GM21367 (cell line): ENCODE data around the gene JOSD2.

Experiments
- ATAC-seq: cut with Tn5 transposase; IDR thresholded peaks from one replicate; pipeline ENCODE4 v1.9.1; 2021; ENCODE audit not compliant: unreplicated experiment

The JOSD2 gene

DNA sequence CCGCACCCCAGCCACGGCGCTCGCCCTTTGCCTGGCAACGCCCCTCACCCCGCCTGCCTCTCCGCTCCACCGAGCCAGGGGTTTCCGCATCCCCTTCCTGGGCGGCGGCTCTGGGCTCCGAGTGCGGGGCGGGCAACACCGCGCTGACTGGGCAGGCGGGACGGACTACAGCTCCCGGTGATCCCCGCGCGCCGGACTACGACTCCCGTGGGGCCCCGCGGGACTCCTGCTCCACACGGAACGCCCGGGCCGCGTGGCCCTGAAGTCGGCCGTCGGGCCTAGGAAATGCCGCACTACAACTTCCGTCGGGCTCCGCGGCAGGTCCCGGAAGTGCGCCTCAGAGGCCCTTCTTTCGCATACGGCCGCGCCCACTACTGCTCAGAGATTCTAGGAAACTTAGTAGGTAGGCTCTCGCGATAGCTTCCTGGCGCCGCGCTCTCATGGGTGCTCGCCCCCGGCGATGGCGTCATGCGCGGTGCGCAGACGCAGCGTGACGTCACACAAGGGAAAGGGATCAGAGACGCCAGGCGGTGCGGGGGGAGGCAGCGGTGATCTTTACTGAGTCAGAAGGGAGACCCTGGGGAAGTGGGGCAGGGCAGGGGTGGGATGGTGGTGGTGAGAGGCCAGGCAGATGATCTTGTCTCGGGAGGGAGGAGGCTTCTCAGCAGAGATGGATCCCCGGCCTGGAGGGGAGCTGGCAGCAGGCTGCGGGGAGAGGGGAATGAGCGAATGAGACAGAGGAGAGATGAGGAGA, at the start of gene JOSD2:
Gene JOSD2, minus strand, starts transcription at position 123 of the 754 bp plus-strand sequence. CDS start 760 bp downstream, outside the sequence.
- peak; percentile 72 for ATAC-seq

- ATAC-seq = no peak
Measured at GRCh38 chr19:50559636-50560035, 48.6 kb upstream of the JOSD2 start.

- ATAC-seq = no peak
Measured at GRCh38 chr19:50558449-50558848, 47.5 kb upstream of the JOSD2 start.

DNA sequence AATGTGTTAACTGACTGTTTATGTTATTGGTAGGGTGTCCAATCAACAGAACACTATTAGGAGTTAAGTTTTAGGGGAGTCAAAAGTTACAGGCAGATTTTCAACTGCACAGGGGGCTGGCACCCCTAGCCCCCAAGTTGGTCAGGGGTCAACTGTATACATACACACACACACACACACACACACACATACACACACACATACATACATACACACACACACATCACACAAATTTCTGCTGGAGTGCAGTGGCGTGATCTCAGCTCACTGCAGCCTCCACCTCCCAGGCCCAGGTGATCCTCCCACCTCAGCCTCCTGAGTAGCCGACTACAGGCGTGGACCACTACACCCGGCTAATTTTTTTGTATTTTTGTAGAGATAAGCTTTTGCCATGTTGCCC, 47.0 kb upstream of the JOSD2 start:
- no peak for ATAC-seq

DNA sequence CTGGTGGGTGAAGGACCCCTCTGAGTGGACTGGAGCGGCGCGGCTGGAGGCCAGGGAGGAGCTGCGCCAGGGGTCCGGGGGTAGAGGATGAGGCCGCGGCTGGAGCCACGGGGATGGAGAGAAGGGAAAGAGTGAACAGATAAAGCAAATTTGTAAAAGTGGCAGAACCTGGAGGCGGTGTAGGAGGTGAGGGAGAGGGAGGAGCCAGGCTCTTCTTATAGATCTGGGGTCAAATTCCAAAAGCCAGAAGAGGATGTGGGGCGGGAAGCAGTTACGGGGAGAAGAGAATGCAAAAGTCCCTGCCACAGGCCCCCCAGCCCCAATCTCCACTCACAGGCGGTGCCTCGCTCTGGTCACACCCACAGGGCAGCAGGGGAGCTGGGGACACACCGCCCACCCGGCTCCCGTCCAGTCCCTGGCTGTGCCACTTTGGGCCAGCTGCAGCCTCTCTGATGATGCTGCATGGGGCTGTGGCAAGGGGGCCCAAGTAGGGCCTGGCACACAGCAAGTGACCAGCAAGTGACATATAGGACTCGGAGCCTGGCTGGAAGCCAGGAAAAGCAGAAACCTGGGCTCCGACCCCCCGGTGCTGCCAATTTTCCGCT, 46.1 kb upstream of the JOSD2 start:
- no peak for ATAC-seq

DNA sequence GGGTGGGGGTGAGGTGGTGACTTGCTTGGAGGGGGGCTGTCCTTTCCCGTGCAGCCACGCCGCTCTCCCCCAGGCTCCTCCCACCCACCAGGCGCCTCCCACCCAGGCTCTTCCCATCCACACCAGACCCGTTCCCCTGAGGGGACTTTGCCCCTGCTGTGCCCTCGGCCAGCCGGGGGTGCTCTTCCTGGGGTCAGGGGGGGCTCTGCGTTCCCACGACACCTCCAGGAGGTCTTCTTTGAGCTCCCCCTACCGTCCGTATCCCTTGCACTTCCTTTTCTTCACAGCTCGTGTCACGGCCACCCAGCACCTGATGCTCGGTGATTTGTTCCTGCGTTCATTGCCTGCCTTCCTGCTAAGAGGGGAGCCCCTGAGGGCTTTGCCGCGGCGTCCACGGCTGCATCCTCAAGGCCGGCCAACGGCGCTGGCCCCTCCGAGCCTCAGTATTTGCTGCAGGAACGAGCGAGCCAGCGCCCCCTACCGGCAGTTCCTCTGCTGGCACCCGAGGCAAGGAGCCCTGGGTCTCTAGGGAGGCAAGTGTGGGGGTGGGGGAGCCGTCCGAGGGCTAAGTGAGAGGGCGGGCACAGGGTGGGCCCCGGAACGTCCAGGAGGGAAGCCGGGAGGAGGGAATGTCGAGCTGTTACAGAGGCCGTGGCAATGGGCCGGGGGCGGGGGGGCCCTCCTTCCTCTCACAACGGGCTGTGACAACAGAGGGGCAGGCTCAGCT, 45.5 kb upstream of the JOSD2 start:
- ATAC-seq = no peak

GRCh38 chr19:50555450-50556281, 44.7 kb upstream of the JOSD2 start:
- ATAC-seq = no peak

DNA sequence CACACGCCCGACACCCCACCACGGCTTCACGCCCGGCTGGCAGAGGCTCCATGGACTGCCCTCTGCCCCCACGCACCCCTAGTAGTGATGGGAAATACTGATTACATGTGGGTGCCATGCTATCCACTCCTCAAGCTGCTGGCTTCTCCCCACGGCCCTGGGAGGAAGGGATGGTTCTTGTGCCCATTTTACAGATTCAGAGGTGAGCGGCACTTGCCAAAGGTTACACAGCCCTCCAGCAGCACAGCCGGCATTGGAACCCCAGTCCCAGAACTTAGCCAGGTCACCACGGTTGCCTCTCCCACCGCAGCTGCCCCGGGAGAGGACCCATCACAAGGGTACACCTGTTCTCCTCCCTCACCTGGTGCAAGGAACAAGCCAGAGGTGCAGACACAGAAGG, 44.0 kb upstream of the JOSD2 start:
- ATAC-seq = no peak

DNA sequence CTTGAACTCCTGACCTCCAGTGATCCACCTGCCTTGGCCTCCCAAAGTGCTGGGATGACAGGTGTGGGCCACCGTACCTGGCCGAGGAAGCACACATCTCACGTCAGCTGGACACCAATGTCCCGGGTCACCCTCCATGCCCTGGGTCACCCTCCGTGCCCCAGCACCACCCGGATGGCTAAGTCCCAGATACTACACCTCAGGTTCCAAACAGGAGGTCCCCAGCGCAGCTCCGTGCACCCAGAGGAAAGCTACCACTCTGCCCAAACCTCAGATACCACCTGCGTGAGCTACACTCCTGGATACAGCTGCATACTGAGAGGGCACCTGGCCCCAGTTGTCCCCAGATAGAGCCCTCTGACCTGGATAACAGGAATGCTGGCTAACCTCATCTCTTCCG, 43.2 kb upstream of the JOSD2 start:
- ATAC-seq = no peak

GRCh38 chr19:50553134-50553703, 42.2 kb upstream of the JOSD2 start:
- no peak for ATAC-seq

GRCh38 chr19:50552540-50552939, 41.5 kb upstream of the JOSD2 start:
- no peak for ATAC-seq

DNA sequence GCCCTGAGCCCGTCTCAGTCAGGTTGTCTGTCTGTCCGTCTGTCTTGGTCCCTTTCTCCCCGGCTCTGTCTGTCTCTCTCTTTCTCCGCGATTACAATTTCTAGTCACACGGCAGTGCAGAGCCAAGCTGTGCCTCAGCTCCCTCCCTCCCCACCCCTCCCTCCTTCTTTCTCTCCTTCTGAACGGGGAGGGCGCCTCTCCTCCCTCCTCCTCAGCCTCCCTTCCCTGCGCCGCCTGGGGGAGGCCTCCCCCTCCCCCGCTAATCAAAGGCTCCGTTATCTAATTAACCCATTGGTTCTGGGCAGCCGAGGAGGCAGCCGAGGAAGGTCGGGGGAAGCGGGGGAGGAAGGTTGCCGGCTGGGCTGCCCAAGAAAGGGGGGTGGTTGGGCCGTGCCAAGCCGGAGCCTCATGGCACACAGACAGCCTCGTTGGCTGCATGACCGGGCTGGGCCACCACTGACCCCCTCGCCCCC, 40.8 kb upstream of the JOSD2 start:
- ATAC-seq = no peak

DNA sequence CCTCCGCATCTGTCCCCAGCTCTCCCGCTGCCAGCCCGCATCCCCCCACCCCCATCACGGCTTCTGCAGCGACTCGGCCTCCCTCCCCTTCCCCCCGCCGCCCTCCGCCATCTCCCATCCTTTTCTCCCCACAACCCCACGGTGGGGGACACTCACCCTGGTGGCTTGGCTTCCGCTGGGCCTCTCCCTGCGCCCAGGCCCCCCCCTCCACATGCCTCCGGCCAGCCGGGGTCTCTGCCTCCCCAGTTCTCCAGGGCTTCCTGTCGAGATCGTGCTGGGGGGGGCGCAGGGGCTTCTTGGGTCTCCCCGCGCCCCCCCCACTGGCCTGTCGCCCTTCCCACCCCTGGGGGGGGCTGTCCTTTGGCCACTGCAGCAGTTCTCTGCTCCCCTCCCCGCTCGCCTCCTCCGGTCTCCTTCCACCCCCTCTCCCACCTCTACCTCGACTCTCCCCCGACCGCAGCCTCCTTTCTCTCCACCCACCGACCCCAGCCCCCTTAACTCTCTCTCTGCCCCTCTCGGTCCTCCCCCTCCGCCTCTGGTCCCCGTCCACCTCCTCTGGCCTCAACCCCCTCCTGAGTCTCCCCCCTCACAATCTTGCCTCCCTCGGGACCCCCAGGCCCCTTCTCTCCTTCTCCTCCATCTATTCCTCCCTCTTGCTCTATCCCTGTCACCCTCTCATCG, 40.2 kb upstream of the JOSD2 start:
- no peak for ATAC-seq

DNA sequence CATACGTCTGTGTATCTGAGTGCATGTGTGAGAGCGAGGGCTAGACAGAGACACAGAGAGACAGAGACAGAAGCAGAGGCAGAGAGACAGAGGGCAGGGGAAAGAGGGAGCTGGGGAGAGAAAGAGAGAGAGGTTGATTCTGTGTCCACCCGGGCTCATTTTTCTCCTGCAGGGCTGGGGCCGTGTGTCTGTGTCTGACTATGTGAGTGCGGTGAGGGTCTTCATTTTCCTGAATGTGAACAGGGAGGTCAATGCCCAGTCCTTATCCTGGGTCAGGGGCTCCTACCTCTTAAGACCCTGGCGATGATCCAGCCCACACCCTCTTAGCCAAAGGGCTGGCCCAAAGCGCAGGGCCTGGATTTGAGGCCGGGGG, 39.6 kb upstream of the JOSD2 start:
- no peak for ATAC-seq

DNA sequence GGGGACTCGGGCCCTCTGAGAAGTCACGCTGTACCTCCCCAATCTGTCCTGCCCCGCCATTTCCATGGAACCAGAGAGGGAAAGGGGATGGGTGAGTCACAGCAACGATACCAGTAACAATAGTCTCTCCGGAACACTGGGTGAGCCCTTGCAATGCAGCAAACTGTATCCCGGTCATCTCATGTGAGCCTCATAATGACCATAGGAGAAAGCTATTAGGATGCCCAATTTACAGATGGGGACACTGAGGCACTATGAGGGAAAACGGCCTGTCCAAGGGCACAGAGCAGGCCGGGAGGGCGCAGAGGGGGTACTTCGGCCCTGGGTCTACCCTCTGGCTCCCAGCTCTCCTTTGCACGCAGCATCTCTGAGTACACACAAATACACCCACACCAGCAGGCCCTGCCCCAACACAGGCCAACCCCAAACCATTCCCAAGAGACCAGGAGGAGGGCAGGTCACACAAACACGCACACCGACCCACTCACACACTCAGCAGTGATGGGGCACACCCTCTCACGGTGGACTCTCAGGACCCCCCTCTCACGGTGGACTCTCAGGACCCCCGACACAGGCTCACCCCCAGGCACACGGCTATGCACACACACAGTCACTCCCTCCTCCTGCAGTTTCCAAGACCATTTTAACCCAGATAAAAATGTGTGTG, 39.1 kb upstream of the JOSD2 start:
- no peak for ATAC-seq

- no peak for ATAC-seq
Measured at GRCh38 chr19:50549059-50549926, 38.3 kb upstream of the JOSD2 start.

DNA sequence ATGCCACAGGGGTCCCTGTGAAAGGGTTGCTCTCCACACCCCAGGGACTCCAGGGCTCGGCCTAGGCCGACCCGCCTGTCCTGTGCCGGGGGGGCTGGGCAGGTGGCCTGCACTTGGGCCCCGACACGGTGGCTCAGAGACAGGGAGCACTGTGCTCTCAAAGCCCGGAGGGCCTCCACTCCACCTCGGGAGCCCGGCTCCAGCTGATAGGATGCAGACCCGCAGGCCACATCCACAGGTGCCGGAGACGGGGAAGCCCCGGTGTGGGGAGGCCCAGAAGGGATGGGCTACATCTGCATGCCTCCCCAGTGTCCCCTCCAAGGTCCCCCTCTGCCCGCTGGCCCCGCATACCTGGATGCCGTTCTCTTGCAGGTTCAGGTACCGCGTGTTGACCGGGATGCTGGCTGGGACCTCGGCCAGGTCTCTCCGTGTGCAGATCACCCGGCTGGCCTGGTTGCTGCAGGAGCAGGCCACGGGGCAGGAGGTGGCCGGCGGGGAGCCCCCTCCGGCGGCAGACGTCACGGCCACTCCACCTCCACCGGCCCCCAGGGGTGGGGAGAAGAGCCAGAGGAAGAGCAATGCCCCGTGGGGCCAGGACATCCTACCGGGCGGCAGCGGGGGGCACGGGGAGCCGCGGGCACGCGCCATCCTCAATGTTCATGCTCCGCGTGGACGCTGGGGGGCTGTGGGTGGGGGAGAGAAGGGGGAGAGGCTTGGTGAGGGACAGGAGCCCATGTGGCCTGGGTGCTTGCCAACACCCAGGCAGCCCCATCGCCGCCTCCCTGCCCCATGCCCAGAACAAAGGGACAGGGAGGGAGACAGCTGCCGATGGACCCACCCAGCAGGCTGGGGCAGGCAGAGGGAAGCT, 37.4 kb upstream of the JOSD2 start:
- no peak for ATAC-seq
